DND-41 (cell line): Measurements from ENCODE around the gene OR13A1.

Source experiments
- ATAC-seq: fragments of 200-7000 bp; cut with Tn5 transposase; 3 replicates; pipeline ENCODE4 v1.9.1; 2021; ENCODE audit warnings: low read depth; ENCODE audit not compliant: insufficient read depth
- DNase-seq: peaks from one replicate; pipeline ENCODE4 v3.0.0-alpha.2; 2020
- H2AFZ ChIP-seq: 2 replicates; pipeline ENCODE4 v1.6.0; 2012; ENCODE audit warnings: low read depth, low read length
- H3K27ac ChIP-seq: 2 replicates; pipeline ENCODE4 v1.5.1; 2012; ENCODE audit warnings: low read length, inconsistent platforms
- H3K27me3 ChIP-seq: fragments of 200-600 bp; sonication (generic); 2 replicates; pipeline ENCODE4 v1.6.0; 2012; ENCODE audit warnings: low read length, mild to moderate bottlenecking, inconsistent platforms; ENCODE audit not compliant: insufficient read depth, poor library complexity
- H3K36me3 ChIP-seq: 2 replicates; pipeline ENCODE4 v1.5.1; 2012; ENCODE audit warnings: low read length, inconsistent platforms; ENCODE audit not compliant: insufficient read depth
- H3K4me1 ChIP-seq: 2 replicates; pipeline ENCODE4 v1.5.1; 2012; ENCODE audit warnings: mild to moderate bottlenecking, low read length; ENCODE audit not compliant: insufficient read depth
- H3K4me2 ChIP-seq: 2 replicates; pipeline ENCODE4 v1.6.0; 2012; ENCODE audit warnings: mild to moderate bottlenecking, moderate library complexity, low read length, inconsistent platforms; ENCODE audit not compliant: insufficient read depth
- H3K4me3 ChIP-seq, 2 experiments: fragments of 200-600 bp in 1 of 2; shearing (Covaris generic) in 1 of 2; 2 replicates each; pipeline ENCODE4 v1.5.1; 2012 to 2016; ENCODE audit warnings: inconsistent platforms in 2 of 2, low read length in 2 of 2, mild to moderate bottlenecking in 2 of 2, low read depth in 1 of 2, moderate library complexity in 1 of 2
- H3K79me2 ChIP-seq: 2 replicates; pipeline ENCODE4 v1.6.0; 2012; ENCODE audit warnings: low read length, inconsistent platforms; ENCODE audit not compliant: insufficient read depth
- H3K9ac ChIP-seq: 2 replicates; pipeline ENCODE4 v1.6.0; 2012; ENCODE audit warnings: low read depth, mild to moderate bottlenecking, inconsistent platforms, low read length, moderate library complexity
- H3K9me3 ChIP-seq: 2 replicates; pipeline ENCODE4 v1.5.1; 2012; ENCODE audit warnings: low read length, moderate library complexity, mild to moderate bottlenecking, inconsistent platforms; ENCODE audit not compliant: insufficient read depth, severe bottlenecking
- H4K20me1 ChIP-seq: 2 replicates; pipeline ENCODE4 v1.6.0; 2012; ENCODE audit warnings: low read length; ENCODE audit not compliant: insufficient read depth
- EZH2 ChIP-seq: IDR thresholded peaks from 3 replicates; pipeline ENCODE4 v1.6.1; 2012; ENCODE audit warnings: borderline replicate concordance, low read depth, mild to moderate bottlenecking, moderate library complexity, low read length, inconsistent platforms; ENCODE audit not compliant: severe bottlenecking
- TF ChIP-seq, protein P1 (sequence below): IDR thresholded peaks from 2 replicates; pipeline ENCODE4 v1.5.1; 2012; ENCODE audit warnings: borderline replicate concordance, low read length, moderate library complexity, mild to moderate bottlenecking; ENCODE audit not compliant: poor library complexity, severe bottlenecking; ENCODE audit errors: extremely low read depth

The OR13A1 gene

DNA sequence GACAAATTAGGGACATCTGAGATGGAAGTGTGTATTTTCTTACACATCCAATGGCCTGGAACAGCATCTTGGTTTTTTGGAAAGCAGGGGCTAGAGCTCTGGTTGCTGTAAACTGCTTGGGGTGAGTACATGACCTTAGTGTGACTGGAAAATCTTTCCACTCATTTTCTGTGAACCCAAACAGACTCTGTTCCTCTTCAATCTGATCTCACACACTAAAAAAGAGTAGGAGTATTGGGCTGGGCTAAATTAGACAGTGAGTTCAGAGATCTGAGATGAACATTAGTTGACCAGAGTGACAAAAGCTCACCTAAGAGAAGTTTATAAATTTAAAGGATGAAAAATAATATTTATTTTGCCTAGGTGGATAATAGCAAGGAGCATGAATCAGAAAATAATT, 59.2 kb downstream of the OR13A1 start:
- Histone ChIP-seq H3K27ac (no peak overlapping the region), H3K4me3 (no peak overlapping the region), H3K4me2 (no peak overlapping the region), H3K79me2 (no peaks in the 10 kb centered on the region), H3K9ac (no peak overlapping the region), H4K20me1 (no peaks in the 10 kb centered on the region), H2AFZ (no peak overlapping the region), H3K27me3 (peaks cover 5% of the 10 kb centered on the region), H3K4me1 (no peaks in the 10 kb centered on the region), H3K9me3 (no peaks in the 10 kb centered on the region), H3K36me3 (no peaks in the 10 kb centered on the region)
- DNase-seq (no peak), ATAC-seq (no peak)
- TF ChIP-seq, protein P1, sequence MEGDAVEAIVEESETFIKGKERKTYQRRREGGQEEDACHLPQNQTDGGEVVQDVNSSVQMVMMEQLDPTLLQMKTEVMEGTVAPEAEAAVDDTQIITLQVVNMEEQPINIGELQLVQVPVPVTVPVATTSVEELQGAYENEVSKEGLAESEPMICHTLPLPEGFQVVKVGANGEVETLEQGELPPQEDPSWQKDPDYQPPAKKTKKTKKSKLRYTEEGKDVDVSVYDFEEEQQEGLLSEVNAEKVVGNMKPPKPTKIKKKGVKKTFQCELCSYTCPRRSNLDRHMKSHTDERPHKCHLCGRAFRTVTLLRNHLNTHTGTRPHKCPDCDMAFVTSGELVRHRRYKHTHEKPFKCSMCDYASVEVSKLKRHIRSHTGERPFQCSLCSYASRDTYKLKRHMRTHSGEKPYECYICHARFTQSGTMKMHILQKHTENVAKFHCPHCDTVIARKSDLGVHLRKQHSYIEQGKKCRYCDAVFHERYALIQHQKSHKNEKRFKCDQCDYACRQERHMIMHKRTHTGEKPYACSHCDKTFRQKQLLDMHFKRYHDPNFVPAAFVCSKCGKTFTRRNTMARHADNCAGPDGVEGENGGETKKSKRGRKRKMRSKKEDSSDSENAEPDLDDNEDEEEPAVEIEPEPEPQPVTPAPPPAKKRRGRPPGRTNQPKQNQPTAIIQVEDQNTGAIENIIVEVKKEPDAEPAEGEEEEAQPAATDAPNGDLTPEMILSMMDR = no peak
- no peak for TF ChIP-seq EZH2

DNA sequence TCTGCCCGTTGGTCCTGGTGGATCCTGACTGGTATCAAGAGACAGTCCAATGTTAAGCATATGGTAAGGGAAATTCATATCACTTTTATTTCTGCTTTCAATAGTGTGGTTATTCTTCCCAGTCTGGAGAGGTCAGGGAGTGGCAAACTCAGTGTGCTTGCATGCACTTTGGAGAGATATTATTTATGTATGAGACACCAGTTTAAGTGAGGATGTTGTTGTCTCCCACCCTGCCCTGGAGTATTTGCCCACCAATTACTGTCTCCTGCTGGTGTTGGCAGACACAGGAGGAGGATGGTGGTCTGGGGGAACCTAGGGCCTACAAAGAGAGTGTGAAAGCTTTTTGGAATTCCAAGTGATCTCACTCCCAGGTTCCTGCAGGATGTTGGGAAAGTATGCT, 59.7 kb downstream of the OR13A1 start:
- Histone ChIP-seq H3K4me3 (no peak overlapping the region), H2AFZ (no peak overlapping the region), H3K27me3 (peaks cover 5% of the 10 kb centered on the region), H3K27ac (no peak overlapping the region), H3K9me3 (no peaks in the 10 kb centered on the region), H3K4me1 (no peaks in the 10 kb centered on the region), H3K79me2 (no peaks in the 10 kb centered on the region), H3K9ac (no peak overlapping the region), H3K36me3 (no peaks in the 10 kb centered on the region), H4K20me1 (no peaks in the 10 kb centered on the region), H3K4me2 (no peak overlapping the region)
- no peak for ATAC-seq
- TF ChIP-seq, protein P1 = no peak
- no peak for TF ChIP-seq EZH2
- DNase-seq = no peak

DNA sequence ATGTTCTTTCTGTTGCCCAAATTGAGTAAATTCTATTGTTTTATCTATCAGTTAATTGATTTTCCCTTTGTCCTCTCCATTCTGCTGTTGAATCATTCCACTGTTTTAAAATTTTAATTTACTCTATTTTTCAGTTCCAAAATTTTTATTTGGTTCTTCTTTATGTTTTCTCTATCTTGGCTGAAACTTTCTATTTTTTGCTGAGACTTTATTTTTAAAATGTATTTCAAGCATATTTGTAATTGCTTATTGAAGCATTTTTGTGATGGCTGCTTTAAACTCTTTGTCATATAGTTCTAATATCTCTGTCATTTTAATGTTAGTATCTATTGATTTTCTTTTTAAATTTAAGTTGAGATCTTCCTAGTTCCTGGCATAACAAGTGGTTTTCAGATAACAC, 60.5 kb downstream of the OR13A1 start:
- no peak for ATAC-seq
- TF ChIP-seq, protein P1 = no peak
- no peak for TF ChIP-seq EZH2
- H3K27ac ChIP-seq = no peak overlapping the region

More for the DNA sequence above, 60.5 kb downstream of the OR13A1 start:
- Histone ChIP-seq H3K27me3 (peaks cover 5% of the 10 kb centered on the region), H3K36me3 (no peaks in the 10 kb centered on the region), H3K4me1 (peaks cover 3% of the 10 kb centered on the region; the same call in 1 of the 2 replicates), H3K9ac (no peak overlapping the region), H3K9me3 (no peaks in the 10 kb centered on the region), H2AFZ (no peak overlapping the region), H3K79me2 (no peaks in the 10 kb centered on the region), H4K20me1 (no peaks in the 10 kb centered on the region), H3K4me2 (no peak overlapping the region), H3K4me3 (no peak overlapping the region)
- DNase-seq = no peak
